ENCODE data around the gene ZNF710. TPM values are rescaled to one million over a fixed set of nuclear protein-coding genes. Genes with fewer than 3 reads are reported as not detected.

The ZNF710 gene
- total and polyA plus RNA-seq, 2 experiments from 2014 or later: 15.9 to 18.2 TPM

GRCh38 chr15:90039996-90040395 is 38.9 kb downstream of the ZNF710 start:
- Histone ChIP-seq H3K27ac (ENCODE audit: low read depth) (no peak overlapping the region), H4K20me1 (replicated peaks; ENCODE audit: insufficient read depth) (no peaks in the 10 kb centered on the region), H3F3A (replicated peaks; ENCODE audit: low read depth) (no peaks in the 10 kb centered on the region), H3K27me3 (ENCODE audit: insufficient read depth) (no peaks in the 10 kb centered on the region), H2AFZ (no peak overlapping the region), H3K4me2 (no peak overlapping the region; the same call in 1 of the 2 replicates), H3K4me3 (no peak overlapping the region), H3K79me2 (replicated peaks; ENCODE audit: insufficient read depth) (peaks cover 6% of the 10 kb centered on the region; the same call in 1 of the 2 replicates), H3K36me3 (ENCODE audit: insufficient read depth) (no peaks in the 10 kb centered on the region), H3K9me2 (ENCODE audit: insufficient read depth) (no peaks in the 10 kb centered on the region), H3K4me1 (ENCODE audit: insufficient read depth) (no peaks in the 10 kb centered on the region; the same call in 1 of the 2 replicates)
- Mint-ChIP-seq H3K27ac (no peak overlapping the region; the same call in none of the 2 replicates), H3K4me1 (peaks cover 58% of the 10 kb centered on the region), H3K9me3 (no peaks in the 10 kb centered on the region), H3K27me3 (ENCODE audit: insufficient read depth, low read depth, poor library complexity) (peaks cover 13% of the 10 kb centered on the region), H3K36me3 (ENCODE audit: low read depth) (no peaks in the 10 kb centered on the region; the same call in 2 of the 3 replicates), H3K4me3 (no peak overlapping the region)
- TF ChIP-seq ETS1 (IDR thresholded peaks at IDR 0.05) (no peak), CTCF (conservative IDR thresholded peaks at IDR 0.05; ENCODE audit: low read depth in 2 of 2) (no peak), ZNF331 (CRISPR knock-in tag; IDR thresholded peaks at IDR 0.05; ENCODE audit: low read depth) (no peak), CREB1 (CRISPR knock-in tag; IDR thresholded peaks at IDR 0.05; ENCODE audit: low read depth) (no peak), REST (IDR thresholded peaks at IDR 0.05; ENCODE audit: unreplicated experiment) (no peak), NANOG (IDR thresholded peaks at IDR 0.05; ENCODE audit: borderline replicate concordance) (no peak)
- DNase-seq (ENCODE audit: low spot score): no peak
- no peak for ATAC-seq

GRCh38 chr15:90040618-90041017 is 39.5 kb downstream of the ZNF710 start:
- ATAC-seq (no peak), DNase-seq (ENCODE audit: low spot score) (no peak)
- Histone ChIP-seq H3K4me3 (no peak overlapping the region), H3K4me1 (ENCODE audit: insufficient read depth) (no peaks in the 10 kb centered on the region; the same call in 1 of the 2 replicates), H3K79me2 (replicated peaks; ENCODE audit: insufficient read depth) (peaks cover 6% of the 10 kb centered on the region; the same call in 1 of the 2 replicates), H3K4me2 (0 out of 2 replicates have a peak overlapping the region, but pooled peaks have one; percentile 9), H3K9me2 (ENCODE audit: insufficient read depth) (no peaks in the 10 kb centered on the region), H3F3A (replicated peaks; ENCODE audit: low read depth) (no peaks in the 10 kb centered on the region), H3K36me3 (ENCODE audit: insufficient read depth) (no peaks in the 10 kb centered on the region), H3K27ac (ENCODE audit: low read depth) (0 out of 2 replicates have a peak overlapping the region, but pooled peaks have one; percentile 41), H3K27me3 (ENCODE audit: insufficient read depth) (no peaks in the 10 kb centered on the region), H2AFZ (no peak overlapping the region), H4K20me1 (replicated peaks; ENCODE audit: insufficient read depth) (no peaks in the 10 kb centered on the region)
- H3K27me3 Mint-ChIP-seq (ENCODE audit: insufficient read depth, low read depth, poor library complexity): peaks cover 11% of the 10 kb centered on the region
- H3K36me3 Mint-ChIP-seq (ENCODE audit: low read depth): no peaks in the 10 kb centered on the region; the same call in 2 of the 3 replicates
- H3K4me1 Mint-ChIP-seq: peaks cover 54% of the 10 kb centered on the region
- no peak overlapping the region for H3K27ac Mint-ChIP-seq
- H3K4me3 Mint-ChIP-seq: no peak overlapping the region
- no peaks in the 10 kb centered on the region for H3K9me3 Mint-ChIP-seq
- no peak for TF ChIP-seq REST (IDR thresholded peaks at IDR 0.05; ENCODE audit: unreplicated experiment)
- TF ChIP-seq EZH2phosphoT487 (IDR thresholded peaks at IDR 0.05; ENCODE audit: unreplicated experiment): no peak
- TF ChIP-seq NANOG (IDR thresholded peaks at IDR 0.05; ENCODE audit: borderline replicate concordance): no peak
